Astrocyte (in vitro differentiated cells and primary cell): ENCODE data around the gene ASB13.

Source experiments
- CTCF ChIP-seq: IDR thresholded peaks from 2 replicates; pipeline ENCODE4 v1.5.1; 2011; ENCODE audit warnings: low read depth, mild to moderate bottlenecking, inconsistent platforms, low read length, moderate library complexity; ENCODE audit not compliant: insufficient read depth
- EZH2 ChIP-seq: IDR thresholded peaks from 2 replicates; pipeline ENCODE4 v1.6.1; 2012; ENCODE audit warnings: mild to moderate bottlenecking, low read length, inconsistent platforms; ENCODE audit not compliant: insufficient read depth

DNA sequence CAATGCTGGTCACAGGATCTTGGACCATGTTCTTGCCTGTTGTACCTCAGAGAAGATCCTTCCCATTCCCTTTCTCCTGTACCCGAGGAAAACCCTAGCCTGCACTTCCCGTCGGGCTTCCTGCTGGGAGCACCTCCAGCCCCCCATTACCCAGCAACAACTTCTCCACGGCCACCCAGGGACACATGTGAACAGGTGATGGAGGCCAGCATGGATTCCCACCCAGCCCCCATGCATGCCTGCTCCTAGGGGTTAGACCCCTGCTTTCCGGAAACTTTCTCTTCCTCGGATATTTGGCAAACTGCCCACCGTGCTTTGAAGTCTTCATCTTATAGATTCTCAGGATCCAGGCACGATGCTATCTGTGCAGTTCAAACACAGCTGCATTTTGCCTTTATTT is 74.3 kb downstream of the ASB13 start:
- no peak for TF ChIP-seq CTCF
- no peak for TF ChIP-seq EZH2
